ENCODE measurements around the gene ABR.

Gene ABR

GRCh38 chr17:1182811-1183170 lies 3.0 kb upstream of the ABR start:
- FAIRE-seq (no peak), DNase-seq (ENCODE audit: insufficient read length, low spot score) (no peak)
- no peak for TF ChIP-seq CTCF (IDR thresholded peaks at IDR 0.05; ENCODE audit: insufficient read depth, missing control alignments)

GRCh38 chr17:1181753-1182137 lies 2.0 kb upstream of the ABR start:
- FAIRE-seq, result no peak
- no peak for TF ChIP-seq CTCF (IDR thresholded peaks at IDR 0.05; ENCODE audit: insufficient read depth, missing control alignments)
- DNase-seq (ENCODE audit: insufficient read length, low spot score), result no peak

- no peak for DNase-seq (ENCODE audit: insufficient read length, low spot score)
- no peak for TF ChIP-seq CTCF (IDR thresholded peaks at IDR 0.05; ENCODE audit: insufficient read depth, missing control alignments)
- no peak for FAIRE-seq
Observed at GRCh38 chr17:1180958-1181752, 1.4 kb upstream of the ABR start.

GRCh38 chr17:1179112-1179817 lies 516 bp downstream of the ABR start:
- no peak for TF ChIP-seq CTCF (IDR thresholded peaks at IDR 0.05; ENCODE audit: insufficient read depth, missing control alignments)
- no peak for FAIRE-seq
- DNase-seq (ENCODE audit: insufficient read length, low spot score), result no peak

GRCh38 chr17:1177016-1177700 lies 2.6 kb downstream of the ABR start:
- FAIRE-seq (no peak), DNase-seq (ENCODE audit: insufficient read length, low spot score) (no peak)
- no peak for TF ChIP-seq CTCF (IDR thresholded peaks at IDR 0.05; ENCODE audit: insufficient read depth, missing control alignments)

- no peak for TF ChIP-seq CTCF (IDR thresholded peaks at IDR 0.05; ENCODE audit: insufficient read depth, missing control alignments)
- FAIRE-seq (no peak), DNase-seq (ENCODE audit: insufficient read length, low spot score) (no peak)
Observed at GRCh38 chr17:1174263-1174880, 5.4 kb downstream of the ABR start.
